Ureter (tissue), 1 donor: ENCODE results near the gene SLC6A20. TPM values are rescaled to one million over a fixed set of nuclear protein-coding genes. Genes with fewer than 3 reads are reported as not detected.

Experiments used
- DNase-seq: peaks from one replicate; pipeline ENCODE4 v3.0.0-alpha.2; 2020; ENCODE audit warnings: low spot score
- total RNA-seq: library from RNA; stranded (reverse); gene quantifications from one replicate; pipeline ENCODE4 v1.2.4, GENCODE V29; 2023
- donor health status: DM: yes; HTN: yes; CAD: no.

SLC6A20 gene
- total RNA-seq, 1 donor from 2014 or later = not detected

DNA sequence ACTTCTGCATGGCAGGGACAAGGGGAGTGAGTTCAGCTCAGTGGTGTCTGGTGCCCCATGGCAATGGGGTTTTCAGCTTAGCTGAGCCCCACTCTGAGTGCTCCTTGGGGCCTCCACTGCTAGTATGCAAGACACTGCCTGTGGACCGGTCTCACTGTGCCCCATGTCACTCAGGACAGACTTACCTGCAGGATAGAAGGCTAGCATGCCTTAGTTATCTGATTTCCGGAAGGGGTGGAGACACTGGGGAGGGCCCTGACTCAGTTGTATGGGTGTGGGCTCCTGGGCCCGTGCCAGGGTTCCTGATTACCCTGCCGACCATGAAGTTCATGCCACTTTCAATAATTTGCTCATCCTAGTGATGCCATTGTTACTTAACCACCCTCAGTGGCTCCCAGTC, 4.3 kb upstream of the SLC6A20 start:
- DNase-seq = no peak

GRCh38 chr3:45799586-45799985, 3.2 kb upstream of the SLC6A20 start:
- DNase-seq = no peak

DNA sequence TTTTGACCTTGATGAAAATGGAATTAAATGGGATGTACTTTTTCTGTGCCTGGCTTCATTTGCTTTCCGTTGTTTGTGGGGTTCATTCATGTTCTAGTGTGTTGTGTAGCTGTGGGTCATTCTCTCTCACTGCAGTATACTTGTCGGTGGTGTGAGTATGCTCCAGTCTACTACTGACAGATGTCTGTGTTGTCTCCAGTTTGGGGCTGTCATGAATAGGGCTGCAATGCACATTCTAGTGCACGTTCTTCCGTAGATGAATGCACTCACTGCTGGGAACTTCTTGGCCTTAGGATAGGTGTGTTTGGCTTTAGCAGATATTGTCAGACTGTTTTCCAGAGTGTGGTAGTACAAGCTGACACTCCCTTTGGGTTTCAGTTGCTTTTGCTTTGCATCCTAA, 1.7 kb upstream of the SLC6A20 start:
- DNase-seq = no peak

DNA sequence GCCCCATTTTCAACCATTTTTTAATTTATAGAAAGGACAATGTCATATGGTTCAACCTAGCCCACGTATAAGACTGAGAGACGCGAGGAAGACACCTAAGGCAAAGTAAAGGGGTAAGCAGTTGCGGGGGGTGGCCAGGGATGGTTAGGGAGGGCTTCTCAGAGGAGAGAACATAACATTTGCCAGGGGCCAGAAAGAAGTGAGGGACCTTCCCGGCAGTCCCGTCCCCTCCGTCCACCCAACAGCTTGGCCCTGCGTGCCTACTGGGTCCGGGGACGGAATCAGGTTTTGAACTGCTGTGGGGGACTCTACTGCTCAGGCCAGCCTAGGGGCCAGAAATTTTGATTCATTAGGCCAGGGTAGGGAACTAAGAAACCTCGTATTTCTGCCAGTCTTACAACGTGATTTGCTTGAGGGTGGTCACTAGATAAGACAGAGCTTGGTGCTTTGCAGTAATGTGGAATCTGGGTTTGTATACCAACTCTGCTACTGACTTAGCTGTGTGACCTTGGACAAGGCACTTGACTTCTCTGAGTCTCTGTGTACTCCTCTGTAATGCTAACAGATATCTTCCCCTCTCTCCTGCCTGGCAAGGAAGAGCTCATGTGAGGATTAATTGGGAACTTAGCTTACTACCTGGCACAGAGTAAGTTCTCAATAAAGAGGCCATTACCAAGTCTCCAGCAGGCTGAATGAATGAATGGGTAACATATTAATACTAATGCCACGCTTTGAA, 734 bp upstream of the SLC6A20 start:
- DNase-seq = no peak

- no peak for DNase-seq
Observed at GRCh38 chr3:45795509-45795881, 841 bp downstream of the SLC6A20 start.

GRCh38 chr3:45794660-45795059, 1.7 kb downstream of the SLC6A20 start:
- no peak for DNase-seq

DNA sequence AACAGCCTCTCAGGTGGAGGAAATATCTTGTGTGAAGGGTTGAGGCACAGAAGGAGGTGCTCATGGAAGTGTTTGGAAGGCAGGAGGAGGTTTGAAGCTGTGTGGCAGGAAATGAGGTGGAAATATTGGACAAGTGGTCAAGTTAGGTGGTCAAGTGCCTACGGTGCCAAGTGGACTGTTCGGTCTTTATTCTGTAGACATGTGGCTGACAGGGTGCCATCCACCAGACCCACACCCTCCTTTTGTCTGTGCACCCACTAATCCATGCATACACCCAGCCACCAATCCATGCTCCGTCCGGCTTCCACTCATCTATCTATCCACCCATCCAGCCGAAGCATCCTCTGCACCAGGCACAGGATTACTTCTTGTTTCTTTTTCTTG, 2.2 kb downstream of the SLC6A20 start:
- DNase-seq = no peak

GRCh38 chr3:45793482-45794176, 2.7 kb downstream of the SLC6A20 start:
- no peak for DNase-seq

DNA sequence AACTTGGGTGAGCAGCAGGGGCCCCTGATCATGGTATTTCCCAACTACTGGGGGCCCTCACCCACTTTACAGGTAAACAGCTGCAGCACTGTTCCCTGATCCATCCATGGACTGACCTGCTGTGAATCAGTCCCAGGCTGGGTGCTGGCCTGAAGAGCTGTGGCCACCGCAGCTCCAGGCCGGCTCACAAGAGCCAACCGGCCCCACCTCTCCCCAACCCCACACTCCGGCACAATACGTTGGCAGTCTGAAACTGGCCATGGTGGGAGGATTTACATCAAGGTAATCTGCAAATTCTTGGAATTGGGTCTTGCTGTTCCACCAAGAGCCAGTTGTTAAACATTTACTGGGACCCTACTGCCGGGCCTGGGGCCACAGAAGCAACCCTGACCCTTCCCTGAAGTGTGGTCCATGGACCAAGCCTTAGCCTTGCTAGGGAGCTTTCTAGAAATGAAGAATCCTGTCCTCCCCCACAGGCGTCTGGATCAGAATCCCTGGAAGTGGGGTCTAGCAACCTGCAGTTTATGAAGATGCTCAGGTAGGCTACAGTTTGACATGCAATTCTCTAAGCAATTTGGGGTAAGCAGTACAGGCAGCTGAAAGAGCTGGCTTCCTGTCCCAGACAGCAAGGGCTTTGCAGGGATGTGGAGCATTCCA, 3.7 kb downstream of the SLC6A20 start:
- DNase-seq = no peak

- no peak for DNase-seq
Observed at GRCh38 chr3:45792036-45792435, 4.3 kb downstream of the SLC6A20 start.

GRCh38 chr3:45790596-45790995, 5.7 kb downstream of the SLC6A20 start:
- DNase-seq = no peak

GRCh38 chr3:45789235-45789812, 7.0 kb downstream of the SLC6A20 start:
- DNase-seq = no peak

GRCh38 chr3:45787551-45787950, 8.8 kb downstream of the SLC6A20 start:
- DNase-seq = no peak

- no peak for DNase-seq
Observed at GRCh38 chr3:45786801-45787495, 9.4 kb downstream of the SLC6A20 start.

DNA sequence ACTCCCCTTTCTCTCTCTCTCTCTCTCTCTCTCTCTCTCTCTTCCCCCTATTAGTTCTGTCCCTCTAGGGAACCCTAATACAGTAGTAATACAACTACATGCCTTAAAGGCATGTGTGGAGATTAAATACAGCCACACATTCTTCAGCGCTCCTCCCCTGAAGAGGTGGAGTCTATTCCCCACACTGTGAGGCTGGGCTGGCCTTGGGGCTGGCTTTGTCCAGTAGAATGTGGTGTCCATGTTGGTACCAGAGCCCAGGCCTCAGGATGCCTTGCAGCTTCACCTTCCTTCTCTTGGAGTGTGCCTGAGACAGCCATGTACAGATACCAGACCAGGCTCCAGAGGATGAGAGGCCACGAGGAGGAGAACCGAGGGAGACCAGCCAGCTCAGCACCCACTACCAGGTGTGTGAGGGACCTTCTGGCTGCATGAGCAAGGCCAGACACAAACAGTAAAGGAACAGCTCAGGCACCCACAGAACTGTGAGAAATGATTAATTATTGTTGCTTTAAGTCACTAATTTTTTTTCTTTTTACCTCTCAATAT, 10.7 kb downstream of the SLC6A20 start:
- no peak for DNase-seq

DNA sequence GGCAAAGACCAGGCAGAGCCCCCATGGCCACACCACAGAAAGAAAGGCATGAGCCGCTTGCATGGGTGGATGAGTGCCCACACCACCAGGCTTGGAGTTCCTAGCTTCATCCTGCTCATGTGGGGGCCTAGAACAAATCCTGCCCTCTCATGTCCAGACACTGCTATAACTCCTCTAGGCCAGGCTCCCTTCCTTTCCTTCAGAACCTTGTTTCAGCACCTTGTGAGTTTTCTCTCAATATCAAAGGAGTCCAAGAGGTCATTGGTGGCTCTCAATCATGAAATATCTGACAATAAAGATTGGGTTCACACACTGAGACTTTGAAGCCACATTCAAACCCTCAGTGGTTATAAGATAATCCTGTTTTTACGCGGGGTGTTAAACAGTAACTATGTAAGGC, 12.7 kb downstream of the SLC6A20 start:
- no peak for DNase-seq

- no peak for DNase-seq
Observed at GRCh38 chr3:45782381-45782780, 14.0 kb downstream of the SLC6A20 start.

DNA sequence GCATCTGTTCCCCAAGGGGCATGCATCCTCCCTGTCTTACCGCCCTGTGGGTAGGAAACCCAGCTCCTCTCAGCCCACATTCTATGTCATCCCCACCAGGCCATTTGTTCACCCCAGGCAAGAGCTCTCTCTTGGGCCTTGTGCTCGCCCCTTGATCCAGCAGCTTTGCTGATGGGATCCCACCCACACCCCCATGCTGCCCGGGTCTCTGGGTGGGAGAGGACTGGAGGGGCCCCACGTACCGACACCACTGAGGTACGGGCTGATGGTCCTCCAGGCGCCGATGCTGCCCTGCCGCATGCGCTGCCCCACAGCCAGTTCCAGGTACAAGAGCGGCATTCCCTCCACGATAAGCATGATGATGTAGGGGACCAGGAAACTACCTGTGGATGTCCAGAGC, 14.5 kb downstream of the SLC6A20 start:
- no peak for DNase-seq

DNA sequence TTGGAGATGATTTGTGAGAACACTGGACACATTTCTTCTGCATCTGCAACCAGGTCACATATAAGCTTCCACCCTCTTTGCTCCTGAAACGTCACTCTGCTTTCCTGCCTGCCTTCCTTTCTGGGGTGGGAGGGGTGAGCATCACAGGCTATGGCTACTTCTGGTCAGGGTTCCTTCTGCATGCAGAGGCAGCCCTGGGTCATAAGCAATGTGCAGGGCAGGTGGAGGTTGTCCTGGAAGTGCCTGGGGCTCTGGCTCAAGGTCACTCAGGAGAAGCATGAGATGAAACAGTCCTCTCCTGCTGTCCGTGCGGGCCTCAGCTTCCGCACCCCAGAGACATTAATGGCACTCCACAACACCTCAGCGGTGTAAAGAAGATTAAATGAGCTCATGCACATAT, 15.1 kb downstream of the SLC6A20 start:
- DNase-seq = no peak

- DNase-seq = no peak
Observed at GRCh38 chr3:45779746-45780735, 16.3 kb downstream of the SLC6A20 start.
